H1 (cell line): Measurements from ENCODE around the gene EGR4. TPM values are rescaled to one million over a fixed set of nuclear protein-coding genes. Genes with fewer than 3 reads are reported as not detected.

Source experiments
- BACH1 ChIP-seq: IDR thresholded peaks from 2 replicates; pipeline ENCODE4 v1.6.1; 2012; ENCODE audit warnings: low read length, improper control_type of control experiment
- CBX5 ChIP-seq: fragments of 300-800, 300-1000 bp; sonication (generic); IDR thresholded peaks from 2 replicates; pipeline ENCODE4 v1.7.1; 2016; ENCODE audit warnings: antibody characterized with exemption, low read length, low read depth
- CBX8 ChIP-seq: fragments of 300-800, 300-1000 bp; sonication (generic); IDR thresholded peaks from 2 replicates; pipeline ENCODE4 v1.7.1; 2016; ENCODE audit warnings: low read depth, low read length, borderline replicate concordance
- CEBPB ChIP-seq: IDR thresholded peaks from 2 replicates; pipeline ENCODE4 v1.6.1; 2012; ENCODE audit warnings: low read depth, low read length
- CHD2 ChIP-seq: IDR thresholded peaks from 2 replicates; pipeline ENCODE4 v1.6.1; 2012; ENCODE audit warnings: low read length, improper control_type of control experiment
- EGR1 ChIP-seq: IDR thresholded peaks from 2 replicates; pipeline ENCODE4 v1.6.1; 2011; ENCODE audit warnings: low read depth, low read length, borderline replicate concordance
- EP300 ChIP-seq, 2 experiments: IDR thresholded peaks; 1 replicate in 1 of 2; 2 replicates in 1 of 2; pipeline ENCODE4 v1.6.1; 2011 to 2012; ENCODE audit warnings: low read depth in 2 of 2, low read length in 2 of 2, mild to moderate bottlenecking in 2 of 2, borderline replicate concordance in 1 of 2, inconsistent platforms in 1 of 2, moderate library complexity in 1 of 2
- EZH2 ChIP-seq: fragments of 200-600 bp; sonication (generic); IDR thresholded peaks from 2 replicates; pipeline ENCODE4 v1.7.1; 2012; ENCODE audit warnings: low read depth, mild to moderate bottlenecking, moderate library complexity, low read length, inconsistent platforms; ENCODE audit not compliant: severe bottlenecking
- GABPA ChIP-seq: IDR thresholded peaks from 2 replicates; pipeline ENCODE4 v1.6.1; 2011; ENCODE audit warnings: mild to moderate bottlenecking, low read length, moderate library complexity, borderline replicate concordance; ENCODE audit not compliant: insufficient read depth
- GTF2F1 ChIP-seq: IDR thresholded peaks from 2 replicates; pipeline ENCODE4 v1.6.1; 2012; ENCODE audit warnings: low read depth, low read length, improper control_type of control experiment, borderline replicate concordance
- KDM1A ChIP-seq: fragments of 200-600, 300-600 bp; sonication (generic); IDR thresholded peaks from 2 replicates; pipeline ENCODE4 v1.7.1; 2016; ENCODE audit warnings: mild to moderate bottlenecking, low read length, borderline replicate concordance
- KDM4A ChIP-seq: IDR thresholded peaks from one replicate; pipeline ENCODE4 v1.7.1; 2012; ENCODE audit warnings: low read depth, mild to moderate bottlenecking, moderate library complexity, low read length, inconsistent platforms; ENCODE audit not compliant: severe bottlenecking
- MAX ChIP-seq: IDR thresholded peaks from 2 replicates; pipeline ENCODE4 v1.6.1; 2012; ENCODE audit warnings: inconsistent platforms
- NRF1 ChIP-seq: IDR thresholded peaks from 2 replicates; pipeline ENCODE4 v1.6.1; 2011; ENCODE audit warnings: mild to moderate bottlenecking, low read depth, low read length, improper control_type of control experiment
- POLR2A ChIP-seq, 2 experiments: IDR thresholded peaks; 1 replicate in 1 of 2; 2 replicates in 1 of 2; pipeline ENCODE4 v1.6.1; 2011; ENCODE audit warnings: low read depth in 2 of 2, low read length in 2 of 2, mild to moderate bottlenecking in 2 of 2; ENCODE audit errors: control extremely low read depth in 1 of 2
- POLR2AphosphoS5 ChIP-seq: IDR thresholded peaks from 2 replicates; pipeline ENCODE4 v1.6.1; 2011; ENCODE audit warnings: low read depth, low read length
- RFX5 ChIP-seq: IDR thresholded peaks from 2 replicates; pipeline ENCODE4 v1.6.1; 2011; ENCODE audit warnings: low read depth, low read length, improper control_type of control experiment, borderline replicate concordance
- RNF2 ChIP-seq: fragments of 200-900, 300-1000 bp; sonication (generic); IDR thresholded peaks from 2 replicates; pipeline ENCODE4 v1.7.1; 2016; ENCODE audit warnings: borderline replicate concordance, low read depth, mild to moderate bottlenecking, antibody characterized with exemption, low read length; ENCODE audit not compliant: poor library complexity, severe bottlenecking; ENCODE audit errors: missing control alignments
- SIX5 ChIP-seq: IDR thresholded peaks from 2 replicates; pipeline ENCODE4 v1.6.1; 2011; ENCODE audit warnings: mild to moderate bottlenecking, low read depth, low read length
- SP1 ChIP-seq: IDR thresholded peaks from 2 replicates; pipeline ENCODE4 v1.6.1; 2011; ENCODE audit warnings: low read depth, low read length
- SP2 ChIP-seq: IDR thresholded peaks from 2 replicates; pipeline ENCODE4 v1.6.1; 2012; ENCODE audit warnings: mild to moderate bottlenecking, low read length, inconsistent platforms
- TBP ChIP-seq: IDR thresholded peaks from 2 replicates; pipeline ENCODE4 v1.6.1; 2011; ENCODE audit warnings: low read depth, low read length, improper control_type of control experiment
- USF2 ChIP-seq: IDR thresholded peaks from 2 replicates; pipeline ENCODE4 v1.6.1; 2011; ENCODE audit warnings: low read length, improper control_type of control experiment
- YY1 ChIP-seq: IDR thresholded peaks from 2 replicates; pipeline ENCODE4 v1.6.1; 2011; ENCODE audit warnings: low read depth, mild to moderate bottlenecking, low read length
- polyA plus RNA-seq, 7 experiments: library from polyadenylated mRNA; depleted of rRNA in 3 of 7; stranded (reverse) in 5 of 7; unstranded in 2 of 7; fragments of >200 nt in 5 of 7; fragments of 200-250 nt in 2 of 7; gene quantifications; 1 replicate in 5 of 7; 2 replicates in 1 of 7; 4 replicates in 1 of 7; pipeline versions ENCODE4 v1.2.1 to v1.2.3, GENCODE V29; 2011 to 2013; ENCODE audit warnings: missing spikeins in 2 of 7, mixed read lengths in 2 of 7
- total RNA-seq: library from RNA; stranded (reverse); fragmentation: NEBNext Ultra II Directional; extraction: Animal tissue kit (Norgen Biotek cat#: 25700); gene quantifications from 2 replicates; pipeline ENCODE4 v1.2.1, GENCODE V29; 2021

EGR4 gene
- total and polyA plus RNA-seq, 2 of the 8 experiments (the other 6 are each of a cell fraction or from before 2014, with no cell fraction given), result 0.20 TPM; not detected in 1

GRCh38 chr2:73283545-73284295, 9.6 kb downstream of the EGR4 start (continued):
- TF ChIP-seq EZH2 (no peak), EP300 (IDR thresholded peaks at IDR 0.05; ENCODE audit: borderline replicate concordance in 1 of 2, low read depth in 2 of 2, low read length in 2 of 2) (no peak), CBX8 (no peak), GABPA (no peak), NRF1 (no peak), POLR2A (IDR thresholded peaks at IDR 0.05; ENCODE audit: control extremely low read depth in 1 of 2, low read depth in 2 of 2, low read length in 2 of 2) (no peak), RNF2 (no peak), YY1 (no peak), SP2 (no peak), TBP (no peak), USF2 (no peak), KDM1A (no peak), RFX5 (no peak), POLR2AphosphoS5 (peak; percentile 28; the same call in 1 of the 2 replicates), CEBPB (no peak), BACH1 (no peak), CBX5 (no peak), KDM4A (peak; percentile 96), EGR1 (no peak), SP1 (no peak), CHD2 (no peak), GTF2F1 (no peak), MAX (peak; percentile 52; the same call in 1 of the 2 replicates), SIX5 (no peak)
